GM12873 (cell line): ENCODE measurements around the gene LITAF.

Experiments used
- CTCF ChIP-seq: IDR thresholded peaks from 2 replicates; pipeline ENCODE4 v1.5.1; 2012; ENCODE audit warnings: low read depth, mild to moderate bottlenecking, moderate library complexity, low read length, control low read depth; ENCODE audit not compliant: insufficient read depth; ENCODE audit errors: missing control alignments

The LITAF gene

GRCh38 chr16:11631214-11631613, 44.5 kb upstream of the LITAF start:
- TF ChIP-seq CTCF = no peak

DNA sequence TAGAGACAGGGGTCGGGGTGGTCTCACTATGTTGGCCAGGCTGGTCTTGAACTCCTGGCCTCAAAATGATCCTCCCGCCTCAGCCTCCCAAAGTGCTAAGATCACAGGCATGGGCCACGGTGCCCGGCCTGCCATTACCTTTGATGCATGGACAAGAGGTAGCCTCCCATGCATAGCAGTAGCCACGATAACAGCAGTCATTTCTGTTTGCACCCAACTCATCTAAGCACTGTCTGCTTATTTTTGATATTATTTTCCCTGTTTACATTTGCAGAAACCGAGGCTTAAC, 44.0 kb upstream of the LITAF start:
- no peak for TF ChIP-seq CTCF

DNA sequence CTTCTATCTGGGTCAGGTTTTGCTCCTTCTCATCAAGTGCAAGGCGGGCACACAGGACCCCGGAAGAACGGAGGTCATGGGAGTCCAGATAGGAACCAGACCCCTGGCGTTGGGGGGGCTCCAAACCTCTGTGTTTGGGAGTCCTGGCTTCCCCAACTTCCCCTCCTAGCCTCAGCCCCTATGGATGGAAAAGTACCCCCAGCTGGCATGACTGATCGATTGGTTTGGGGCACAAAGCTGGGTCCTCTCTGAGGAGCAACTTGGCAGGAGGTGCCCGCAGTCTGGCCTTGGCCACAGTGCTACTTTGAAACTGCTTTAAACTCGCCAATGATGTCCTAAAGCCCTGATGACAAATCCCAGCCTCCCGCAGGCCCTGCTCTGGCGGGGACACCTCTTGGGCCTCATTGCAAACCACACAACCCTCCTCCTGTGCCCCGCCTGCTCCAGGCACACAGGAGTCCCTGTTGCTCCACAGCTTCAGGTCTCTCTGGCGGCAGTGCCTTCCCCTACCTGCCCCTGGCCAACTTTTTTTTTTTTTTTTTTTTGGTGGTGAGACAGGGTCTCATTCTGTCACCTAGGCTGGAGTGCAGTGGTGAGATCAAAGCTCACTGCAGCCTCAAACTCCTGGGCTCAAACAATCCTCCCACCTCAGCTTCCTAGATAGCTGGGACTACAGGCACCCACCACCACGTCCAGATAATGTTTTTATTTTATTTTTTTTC, 43.5 kb upstream of the LITAF start:
- no peak for TF ChIP-seq CTCF

GRCh38 chr16:11629071-11630030, 42.6 kb upstream of the LITAF start:
- TF ChIP-seq CTCF = no peak

GRCh38 chr16:11627822-11628457, 41.2 kb upstream of the LITAF start:
- no peak for TF ChIP-seq CTCF

GRCh38 chr16:11627292-11627663, 40.6 kb upstream of the LITAF start:
- no peak for TF ChIP-seq CTCF

DNA sequence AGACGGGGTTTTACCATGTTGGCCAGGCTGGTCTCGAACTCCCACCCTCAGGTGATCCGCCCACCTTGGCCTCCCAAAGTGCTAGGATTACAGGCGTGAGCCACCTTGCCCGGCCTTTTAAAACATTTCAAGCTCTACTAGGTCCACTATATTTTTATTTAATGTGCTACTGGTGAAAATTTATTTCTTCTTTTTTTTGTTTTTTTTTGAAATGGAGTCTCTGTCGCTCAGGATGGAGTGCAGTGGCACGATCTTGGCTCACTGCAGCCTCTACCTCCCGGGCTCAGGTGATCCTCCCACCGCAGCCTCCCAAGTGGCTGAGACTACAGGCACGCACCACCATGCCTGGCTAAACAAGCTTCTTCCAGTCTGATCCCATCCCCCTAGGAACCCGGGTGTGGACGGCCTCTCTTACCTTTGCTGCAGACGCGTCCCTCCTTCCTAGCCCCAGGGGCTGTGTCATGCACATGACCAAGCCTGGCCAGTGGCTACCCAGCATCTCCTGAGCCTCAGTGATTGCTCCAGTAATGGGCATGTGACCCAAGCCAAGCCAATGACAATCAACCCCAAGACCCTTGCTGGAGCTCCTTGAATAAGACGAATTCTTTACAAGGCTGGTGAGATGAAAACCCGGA, 40.1 kb upstream of the LITAF start:
- TF ChIP-seq CTCF = no peak
